Testis (tissue), 3 donors: ENCODE measurements around the gene CUL1. TPM values are rescaled to one million over a fixed set of nuclear protein-coding genes. Genes with fewer than 3 reads are reported as not detected.

Experiments used
- DNase-seq: peaks from one replicate; pipeline ENCODE4 v3.0.0-alpha.2; 2019
- H3K27ac ChIP-seq, 2 donors: fragments of 200-600 bp; sonication (generic); one replicate each; pipeline ENCODE4 v1.5.1; 2019
- H3K27me3 ChIP-seq: fragments of 200-600 bp; sonication (generic); one replicate; pipeline ENCODE4 v1.5.1; 2019
- H3K36me3 ChIP-seq: fragments of 200-600 bp; sonication (generic); one replicate; pipeline ENCODE4 v1.5.1; 2017; ENCODE audit warnings: low read depth; ENCODE audit errors: missing control alignments
- H3K4me1 ChIP-seq: fragments of 200-600 bp; sonication (generic); one replicate; pipeline ENCODE4 v1.5.1; 2019
- H3K4me3 ChIP-seq, 2 donors: fragments of 200-600 bp; sonication (generic); one replicate each; pipeline ENCODE4 v1.5.1; 2017 to 2019
- H3K9me3 ChIP-seq: fragments of 200-600 bp; sonication (generic); one replicate; pipeline ENCODE4 v1.5.1; 2017
- POLR2A ChIP-seq: fragments of 450-650 bp; IDR thresholded peaks from one replicate; pipeline ENCODE4 v1.6.1; 2017; ENCODE audit warnings: antibody characterized with exemption, mild to moderate bottlenecking, moderate library complexity
- WGBS, 2 donors: methylation state at CpG; one replicate each; pipeline ENCODE4 v1.1.5; 2018; 5-methylcytosine and 5-hydroxymethylcytosine counted together
- intact Hi-C: fragments of 100-400 bp; cut with DNase I; formaldehyde crosslinking; loops from one replicate; pipeline ENCODE4 v1.15.1; 2023; ENCODE audit warnings: low total_unique reads
- polyA plus RNA-seq: library from polyadenylated mRNA; stranded (reverse); fragments of 350-450 nt; fragmentation: Illumina TruSeq; extraction: RNeasy Lipid Tissue Mini Kit (QIAGEN cat#74804); gene quantifications from one replicate; pipeline ENCODE4 v1.2.3, GENCODE V29; 2014; ENCODE audit warnings: low read depth, low replicate concordance; ENCODE audit not compliant: insufficient read depth
- total RNA-seq, 2 donors: library from RNA; depleted of rRNA; stranded (reverse); fragments of >200 nt; gene quantifications; one replicate each; pipeline ENCODE4 v1.2.3, GENCODE V29; 2016
- TF ChIP-seq, protein P1 (sequence below), 3 experiments: fragments of 450-650 bp in 2 of 3; fragments of 200-600 bp in 1 of 3; sonication (generic) in 1 of 3; IDR thresholded peaks; one replicate each; pipeline ENCODE4 v1.5.1; 2016 to 2019; ENCODE audit warnings: antibody characterized with exemption in 3 of 3, mild to moderate bottlenecking in 2 of 3, moderate library complexity in 1 of 3

Gene CUL1
- total and polyA plus RNA-seq, 3 donors from 2014 or later, result 151 to 206 (median 161) TPM

GRCh38 chr7:148670374-148670773 is 28.3 kb upstream of the CUL1 start:
- H3K4me3 ChIP-seq, result no peak overlapping the region
- H3K36me3 ChIP-seq, result no peaks in the 10 kb centered on the region
- H3K9me3 ChIP-seq, result no peaks in the 10 kb centered on the region
- H3K27me3 ChIP-seq, result no peaks in the 10 kb centered on the region
- peak overlapping the region in 1 of 2 donors; percentile 11 for H3K27ac ChIP-seq
- 79 to 84% methylated on average over 4 of the region's 4 CpGs for WGBS, 2 donors
- no peak for DNase-seq
- intact Hi-C loops, result no loop called here
- no peak for TF ChIP-seq POLR2A
- TF ChIP-seq, protein P1, sequence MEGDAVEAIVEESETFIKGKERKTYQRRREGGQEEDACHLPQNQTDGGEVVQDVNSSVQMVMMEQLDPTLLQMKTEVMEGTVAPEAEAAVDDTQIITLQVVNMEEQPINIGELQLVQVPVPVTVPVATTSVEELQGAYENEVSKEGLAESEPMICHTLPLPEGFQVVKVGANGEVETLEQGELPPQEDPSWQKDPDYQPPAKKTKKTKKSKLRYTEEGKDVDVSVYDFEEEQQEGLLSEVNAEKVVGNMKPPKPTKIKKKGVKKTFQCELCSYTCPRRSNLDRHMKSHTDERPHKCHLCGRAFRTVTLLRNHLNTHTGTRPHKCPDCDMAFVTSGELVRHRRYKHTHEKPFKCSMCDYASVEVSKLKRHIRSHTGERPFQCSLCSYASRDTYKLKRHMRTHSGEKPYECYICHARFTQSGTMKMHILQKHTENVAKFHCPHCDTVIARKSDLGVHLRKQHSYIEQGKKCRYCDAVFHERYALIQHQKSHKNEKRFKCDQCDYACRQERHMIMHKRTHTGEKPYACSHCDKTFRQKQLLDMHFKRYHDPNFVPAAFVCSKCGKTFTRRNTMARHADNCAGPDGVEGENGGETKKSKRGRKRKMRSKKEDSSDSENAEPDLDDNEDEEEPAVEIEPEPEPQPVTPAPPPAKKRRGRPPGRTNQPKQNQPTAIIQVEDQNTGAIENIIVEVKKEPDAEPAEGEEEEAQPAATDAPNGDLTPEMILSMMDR (IDR thresholded peaks at IDR 0.05), result no peak
- peaks cover 10% of the 10 kb centered on the region for H3K4me1 ChIP-seq

DNA sequence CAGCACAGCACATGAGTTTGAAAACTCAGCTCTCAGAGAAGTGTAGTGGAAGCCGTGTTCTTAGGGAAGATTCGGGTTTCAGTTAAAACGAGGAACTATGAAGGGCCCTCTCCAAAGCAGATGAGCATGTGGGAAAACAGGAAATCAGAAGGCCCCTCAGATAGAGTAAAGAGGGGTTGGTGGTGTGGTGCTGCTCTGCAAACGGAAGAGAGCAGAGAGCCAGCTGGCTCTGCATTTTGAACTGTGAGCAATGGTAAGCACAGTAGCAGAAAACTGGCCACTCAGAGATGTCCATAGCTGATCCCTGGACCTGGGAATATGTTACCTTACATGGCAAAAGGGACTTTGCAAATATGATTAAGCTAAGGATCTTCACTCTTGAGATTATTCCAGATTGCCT is 27.9 kb upstream of the CUL1 start:
- intact Hi-C loops, result no loop called here
- no peaks in the 10 kb centered on the region for H3K27me3 ChIP-seq

GRCh38 chr7:148672041-148672440 is 26.7 kb upstream of the CUL1 start:
- H3K27me3 ChIP-seq, result no peaks in the 10 kb centered on the region
- intact Hi-C loops, result no loop called here
- no peaks in the 10 kb centered on the region for H3K9me3 ChIP-seq
- no peaks in the 10 kb centered on the region for H3K36me3 ChIP-seq
- TF ChIP-seq POLR2A, result no peak
- TF ChIP-seq, protein P1 (IDR thresholded peaks at IDR 0.05), result no peak
- H3K27ac ChIP-seq, result no peak overlapping the region
- H3K4me1 ChIP-seq, result peaks cover 10% of the 10 kb centered on the region
- no peak for DNase-seq
- no peak overlapping the region for H3K4me3 ChIP-seq
- 69 to 100% methylated on average over 2 of the region's 2 CpGs for WGBS, 2 donors

More for the DNA sequence above, 27.9 kb upstream of the CUL1 start:
- Histone ChIP-seq H3K4me1 (peaks cover 10% of the 10 kb centered on the region), H3K9me3 (no peaks in the 10 kb centered on the region), H3K4me3 (no peak overlapping the region), H3K36me3 (no peaks in the 10 kb centered on the region), H3K27ac (peak overlapping the region; percentile 11 to 45)
- TF ChIP-seq POLR2A, result no peak
- TF ChIP-seq, protein P1 (IDR thresholded peaks at IDR 0.05), result no peak
- no peak for DNase-seq
- 68 to 75% methylated on average over 4 of the region's 4 CpGs for WGBS, 2 donors

DNA sequence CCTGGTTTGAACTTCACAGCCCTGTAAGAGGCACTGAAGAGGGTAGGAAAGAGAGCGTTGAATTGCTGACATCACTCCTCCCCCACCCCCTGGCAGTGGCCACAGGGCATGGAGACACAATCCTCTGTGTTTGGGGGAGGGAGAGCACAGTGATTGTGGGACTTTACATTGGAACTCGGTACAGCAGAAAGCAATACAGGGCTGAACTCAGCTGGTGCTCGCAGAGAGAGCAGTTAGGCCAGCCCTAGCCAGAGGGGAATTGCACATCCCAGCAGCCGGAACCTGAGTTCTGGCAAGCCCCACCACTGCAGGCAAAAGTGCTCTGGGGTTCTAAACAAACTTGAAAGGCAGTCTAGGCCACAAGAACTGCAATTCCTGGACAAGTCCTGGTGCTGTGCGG is 24.0 kb upstream of the CUL1 start:
- intact Hi-C loops, result no loop called here
- Histone ChIP-seq H3K4me1 (peaks cover 10% of the 10 kb centered on the region), H3K4me3 (no peak overlapping the region), H3K36me3 (no peaks in the 10 kb centered on the region), H3K9me3 (no peaks in the 10 kb centered on the region), H3K27ac (no peak overlapping the region), H3K27me3 (no peaks in the 10 kb centered on the region)
- WGBS, 2 donors, result 81 to 90% methylated on average over 2 to 5 of the region's 5 CpGs
- TF ChIP-seq POLR2A, result no peak
- TF ChIP-seq, protein P1 (IDR thresholded peaks at IDR 0.05), result no peak
- no peak for DNase-seq

DNA sequence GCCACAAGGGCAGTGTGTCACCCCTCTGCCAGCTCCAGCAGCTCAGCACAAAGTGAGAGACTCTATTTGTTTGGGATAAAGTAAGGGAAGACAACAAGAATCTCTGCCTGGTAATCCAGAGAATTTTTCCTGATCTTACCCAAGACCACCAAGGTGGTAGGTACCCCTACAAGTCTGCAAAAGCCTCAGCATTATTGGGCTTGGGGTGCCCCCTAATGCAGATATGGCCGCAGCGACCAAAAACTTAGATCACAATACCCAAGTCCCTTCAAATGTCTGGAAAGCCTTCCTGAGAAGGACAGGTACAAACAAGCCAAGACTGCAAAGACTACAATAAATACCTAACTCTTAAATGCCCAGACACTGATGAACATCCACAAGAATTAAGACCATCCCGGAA is 22.4 kb upstream of the CUL1 start:
- Histone ChIP-seq H3K27me3 (no peaks in the 10 kb centered on the region), H3K4me1 (peaks cover 3% of the 10 kb centered on the region), H3K9me3 (no peaks in the 10 kb centered on the region), H3K4me3 (no peak overlapping the region), H3K36me3 (no peaks in the 10 kb centered on the region), H3K27ac (no peak overlapping the region)
- intact Hi-C loops, result no loop called here
- TF ChIP-seq, protein P1 (IDR thresholded peaks at IDR 0.05), result no peak
- no peak for TF ChIP-seq POLR2A
- WGBS, 2 donors, result 98 to 99% methylated on average over 3 of the region's 3 CpGs
- DNase-seq, result no peak
